Stimulated activated CD4-positive, alpha-beta T cell treated with anti-CD3 and anti-CD28 coated beads, Interleukin-12 subunit alpha, Interleukin-12 subunit beta, amount 100 ng/mL, for 48 hours (primary cell): ENCODE results near the gene RBPJL.

Experiments
- DNase-seq, 3 donors: peaks; one replicate each; pipeline ENCODE4 v3.0.0-alpha.2; 2020; ENCODE audit warnings: low read depth in 2 of 3, low spot score in 1 of 3

Gene RBPJL

GRCh38 chr20:45306431-45306982, at the start of gene RBPJL:
Gene RBPJL, plus strand, starts transcription at chr20:45306840. Its CDS starts 83 bp downstream, at chr20:45306923.
- peak in 2 of 3 donors; percentile 44 to 45 for DNase-seq

GRCh38 chr20:45257161-45257560, 49.5 kb upstream of the RBPJL start:
- no peak for DNase-seq

GRCh38 chr20:45257711-45258110, 48.9 kb upstream of the RBPJL start:
- no peak for DNase-seq

- DNase-seq, result no peak
These were observed 48.4 kb upstream of the RBPJL start for GRCh38 chr20:45258259-45258658.

- DNase-seq, result no peak
These were observed 48.0 kb upstream of the RBPJL start for GRCh38 chr20:45258664-45259063.

- no peak for DNase-seq
These were observed 42.9 kb upstream of the RBPJL start for GRCh38 chr20:45263556-45264266.

- DNase-seq, result no peak
These were observed 39.7 kb upstream of the RBPJL start for GRCh38 chr20:45266977-45267376.

- DNase-seq, result no peak
These were observed 38.1 kb upstream of the RBPJL start for GRCh38 chr20:45268531-45268930.

- DNase-seq, result no peak
These were observed 37.6 kb upstream of the RBPJL start for GRCh38 chr20:45269056-45269455.

GRCh38 chr20:45269754-45270270, 36.8 kb upstream of the RBPJL start:
- DNase-seq, result no peak

- DNase-seq, result no peak
These were observed 31.3 kb upstream of the RBPJL start for GRCh38 chr20:45275338-45275737.

- no peak for DNase-seq
These were observed 26.6 kb upstream of the RBPJL start for GRCh38 chr20:45279992-45280391.

- no peak for DNase-seq
These were observed 23.7 kb upstream of the RBPJL start for GRCh38 chr20:45282700-45283550.

GRCh38 chr20:45283551-45284057, 23.0 kb upstream of the RBPJL start:
- DNase-seq, result no peak

- no peak for DNase-seq
These were observed 18.3 kb upstream of the RBPJL start for GRCh38 chr20:45288376-45288775.

- DNase-seq, result no peak
These were observed 17.8 kb upstream of the RBPJL start for GRCh38 chr20:45288860-45289259.

- DNase-seq, result no peak
These were observed 16.5 kb upstream of the RBPJL start for GRCh38 chr20:45289942-45290676.

- DNase-seq, result peak; percentile 59 to 66 (median 66)
These were observed 15.8 kb upstream of the RBPJL start for GRCh38 chr20:45290677-45291355.

GRCh38 chr20:45291526-45291925, 15.1 kb upstream of the RBPJL start:
- DNase-seq, result no peak

- DNase-seq, result no peak
These were observed 14.3 kb upstream of the RBPJL start for GRCh38 chr20:45292343-45292742.
